Central memory CD8-positive, alpha-beta T cell (primary cell): Measurements from ENCODE around the gene VAMP2.
A peak's percentile ranks its signal among the peaks of the same experiment; 100 is the strongest.

ENCODE experiments used
- ATAC-seq: fragments of 150-1000 bp; cut with Tn5 transposase; replicated peaks from 2 replicates; pipeline ENCODE4 v1.10.0; 2022; ENCODE audit warnings: mild to moderate bottlenecking, moderate FRiP score, moderate number of reproducible peaks; ENCODE audit not compliant: poor library complexity, severe bottlenecking; ENCODE audit errors: extremely low read depth
- DNase-seq, 2 donors: peaks; one replicate each; pipeline ENCODE4 v3.0.0; 2021; ENCODE audit warnings: low spot score in 2 of 2
- H3K27ac Mint-ChIP-seq: one replicate; pipeline ENCODE4 v1.8.0; 2022; ENCODE audit warnings: low read depth, mild to moderate bottlenecking, moderate library complexity, mixed read lengths
- H3K27me3 Mint-ChIP-seq: one replicate; pipeline ENCODE4 v1.8.0; 2022; ENCODE audit warnings: mixed read lengths
- H3K36me3 Mint-ChIP-seq: one replicate; pipeline ENCODE4 v1.8.0; 2022; ENCODE audit warnings: mild to moderate bottlenecking, moderate library complexity, mixed read lengths; ENCODE audit not compliant: insufficient read depth
- H3K4me1 Mint-ChIP-seq: one replicate; pipeline ENCODE4 v1.8.0; 2022; ENCODE audit warnings: mixed read lengths
- H3K4me3 Mint-ChIP-seq: one replicate; pipeline ENCODE4 v1.8.0; 2022; ENCODE audit warnings: mild to moderate bottlenecking, moderate library complexity, mixed read lengths
- H3K9me3 Mint-ChIP-seq: one replicate; pipeline ENCODE4 v1.8.0; 2022; ENCODE audit warnings: mixed read lengths

Gene VAMP2

GRCh38 chr17:8166731-8167130 lies 4.0 kb upstream of the VAMP2 start:
- Mint-ChIP-seq H3K27ac (no peak overlapping the region), H3K27me3 (no peaks in the 10 kb centered on the region), H3K9me3 (no peaks in the 10 kb centered on the region), H3K4me3 (no peak overlapping the region), H3K36me3 (peaks cover 17% of the 10 kb centered on the region), H3K4me1 (peaks cover 28% of the 10 kb centered on the region)
- DNase-seq (no peak), ATAC-seq (no peak)

- H3K27me3 Mint-ChIP-seq, result no peaks in the 10 kb centered on the region
- peak; percentile 17 for ATAC-seq
- peaks cover 47% of the 10 kb centered on the region for H3K4me1 Mint-ChIP-seq
These were observed 2.0 kb upstream of the VAMP2 start for GRCh38 chr17:8164815-8165131.

GRCh38 chr17:8163978-8164814 lies 1.4 kb upstream of the VAMP2 start:
- ATAC-seq (peak; percentile 69), DNase-seq (peak in 1 of 2 donors; percentile 80)
- no peaks in the 10 kb centered on the region for H3K27me3 Mint-ChIP-seq
- H3K9me3 Mint-ChIP-seq, result no peaks in the 10 kb centered on the region
- H3K4me1 Mint-ChIP-seq, result peaks cover 52% of the 10 kb centered on the region
- H3K27ac Mint-ChIP-seq, result peak overlapping the region; percentile 97
- H3K36me3 Mint-ChIP-seq, result peaks cover 42% of the 10 kb centered on the region
- peak overlapping the region; percentile 88 for H3K4me3 Mint-ChIP-seq

More at GRCh38 chr17:8164815-8165131, 2.0 kb upstream of the VAMP2 start:
- peak overlapping the region; percentile 88 for H3K4me3 Mint-ChIP-seq
- peak overlapping the region; percentile 97 for H3K27ac Mint-ChIP-seq
- DNase-seq, result no peak
- peaks cover 37% of the 10 kb centered on the region for H3K36me3 Mint-ChIP-seq
- H3K9me3 Mint-ChIP-seq, result no peaks in the 10 kb centered on the region

- no peak for DNase-seq
These were observed 539 bp upstream of the VAMP2 start for GRCh38 chr17:8162997-8163977.

GRCh38 chr17:8161289-8162232 lies 1.2 kb downstream of the VAMP2 start:
- DNase-seq (no peak), ATAC-seq (no peak)
- no peaks in the 10 kb centered on the region for H3K9me3 Mint-ChIP-seq
- peak overlapping the region; percentile 88 for H3K4me3 Mint-ChIP-seq
- H3K4me1 Mint-ChIP-seq, result peaks cover 58% of the 10 kb centered on the region
- H3K27ac Mint-ChIP-seq, result peak overlapping the region; percentile 97
- H3K27me3 Mint-ChIP-seq, result no peaks in the 10 kb centered on the region
- peaks cover 53% of the 10 kb centered on the region for H3K36me3 Mint-ChIP-seq

More at GRCh38 chr17:8162997-8163977, 539 bp upstream of the VAMP2 start:
- Mint-ChIP-seq H3K36me3 (peaks cover 49% of the 10 kb centered on the region), H3K27me3 (no peaks in the 10 kb centered on the region), H3K4me3 (peak overlapping the region; percentile 88), H3K4me1 (peaks cover 58% of the 10 kb centered on the region), H3K9me3 (no peaks in the 10 kb centered on the region), H3K27ac (peak overlapping the region; percentile 97)
- peak; percentile 4 for ATAC-seq

GRCh38 chr17:8160741-8161221 lies 2.0 kb downstream of the VAMP2 start:
- H3K4me1 Mint-ChIP-seq, result peaks cover 58% of the 10 kb centered on the region
- peaks cover 53% of the 10 kb centered on the region for H3K36me3 Mint-ChIP-seq
- no peaks in the 10 kb centered on the region for H3K9me3 Mint-ChIP-seq
- peak overlapping the region; percentile 88 for H3K4me3 Mint-ChIP-seq
- ATAC-seq (no peak), DNase-seq (no peak)
- H3K27me3 Mint-ChIP-seq, result no peaks in the 10 kb centered on the region
- H3K27ac Mint-ChIP-seq, result peak overlapping the region; percentile 97

- no peaks in the 10 kb centered on the region for H3K9me3 Mint-ChIP-seq
- H3K4me3 Mint-ChIP-seq, result peak overlapping the region; percentile 88
- H3K36me3 Mint-ChIP-seq, result peaks cover 57% of the 10 kb centered on the region
- H3K27me3 Mint-ChIP-seq, result no peaks in the 10 kb centered on the region
- no peak for DNase-seq
- ATAC-seq, result no peak
- H3K4me1 Mint-ChIP-seq, result peaks cover 57% of the 10 kb centered on the region
- peak overlapping the region; percentile 97 for H3K27ac Mint-ChIP-seq
These were observed 2.5 kb downstream of the VAMP2 start for GRCh38 chr17:8160224-8160577.

GRCh38 chr17:8159459-8160223 lies 3.1 kb downstream of the VAMP2 start:
- no peaks in the 10 kb centered on the region for H3K9me3 Mint-ChIP-seq
- no peak for DNase-seq
- H3K4me3 Mint-ChIP-seq, result peak overlapping the region; percentile 88
- no peaks in the 10 kb centered on the region for H3K27me3 Mint-ChIP-seq
- peaks cover 63% of the 10 kb centered on the region for H3K36me3 Mint-ChIP-seq
- H3K27ac Mint-ChIP-seq, result peak overlapping the region; percentile 97
- ATAC-seq, result no peak
- peaks cover 52% of the 10 kb centered on the region for H3K4me1 Mint-ChIP-seq

GRCh38 chr17:8159032-8159400 lies 3.7 kb downstream of the VAMP2 start:
- no peak for DNase-seq
- Mint-ChIP-seq H3K4me1 (peaks cover 45% of the 10 kb centered on the region), H3K36me3 (peaks cover 64% of the 10 kb centered on the region), H3K4me3 (peak overlapping the region; percentile 47), H3K27me3 (no peaks in the 10 kb centered on the region), H3K9me3 (no peaks in the 10 kb centered on the region), H3K27ac (peak overlapping the region; percentile 79)
- no peak for ATAC-seq

GRCh38 chr17:8158267-8159031 lies 4.3 kb downstream of the VAMP2 start:
- H3K4me1 Mint-ChIP-seq, result peaks cover 40% of the 10 kb centered on the region
- peak overlapping the region; percentile 47 for H3K4me3 Mint-ChIP-seq
- peak overlapping the region; percentile 79 for H3K27ac Mint-ChIP-seq
- H3K9me3 Mint-ChIP-seq, result no peaks in the 10 kb centered on the region
- peak; percentile 3 for ATAC-seq
- H3K27me3 Mint-ChIP-seq, result no peaks in the 10 kb centered on the region
- peak; percentile 82 to 88 for DNase-seq
- peaks cover 64% of the 10 kb centered on the region for H3K36me3 Mint-ChIP-seq
